Fibroblast of lung (primary cell): ENCODE measurements around the gene POU2F2.

Experiments used
- CTCF ChIP-seq, 2 donors: IDR thresholded peaks in 1 of 2; conservative IDR thresholded peaks in 1 of 2; 1 replicate in 1 of 2; 2 replicates in 1 of 2; pipeline ENCODE4 v1.5.1; 2011 to 2012; ENCODE audit warnings: low read length in 2 of 2, control low read depth in 1 of 2, inconsistent platforms in 1 of 2, low read depth in 1 of 2, mild to moderate bottlenecking in 1 of 2
- EZH2 ChIP-seq: IDR thresholded peaks from 2 replicates; pipeline ENCODE4 v1.5.1; 2012; ENCODE audit warnings: low read length, control low read depth, mild to moderate bottlenecking; ENCODE audit errors: missing control alignments

- peak; percentile 20 to 32 for TF ChIP-seq CTCF (conservative IDR thresholded peaks at IDR 0.05 in 1 of 2, IDR thresholded peaks at IDR 0.05 in 1 of 2; ENCODE audit: low read depth in 1 of 2, low read length in 2 of 2)
- TF ChIP-seq EZH2: no peak
These were observed 44.9 kb upstream of the POU2F2 start for GRCh38 chr19:42176990-42177685.
